GM06990 (cell line): ENCODE data around the gene CEP112.

ENCODE experiments used
- DNase-seq: peaks from one replicate; pipeline ENCODE4 v3.0.0-alpha.2; 2011; ENCODE audit not compliant: insufficient read length; ENCODE audit errors: extremely low read depth
- H3K27me3 ChIP-seq: replicated peaks from 2 replicates; pipeline ENCODE4 v1.6.0; 2011; ENCODE audit warnings: low read length; ENCODE audit not compliant: control insufficient read depth, insufficient read depth
- H3K36me3 ChIP-seq: 2 replicates; pipeline ENCODE4 v1.5.1; 2011; ENCODE audit warnings: low read length; ENCODE audit not compliant: control insufficient read depth, insufficient read depth
- H3K4me3 ChIP-seq: replicated peaks from 2 replicates; pipeline ENCODE4 v1.5.1; 2011; ENCODE audit warnings: low read depth, mild to moderate bottlenecking, control low read depth, low read length
- CTCF ChIP-seq: IDR thresholded peaks from 2 replicates; pipeline ENCODE4 v1.5.1; 2011; ENCODE audit warnings: low read length, control low read depth, mild to moderate bottlenecking, inconsistent platforms; ENCODE audit not compliant: insufficient read depth, poor library complexity, severe bottlenecking

The CEP112 gene

GRCh38 chr17:65679165-65679845 is 512.6 kb downstream of the CEP112 start:
- no peaks in the 10 kb centered on the region for H3K27me3 ChIP-seq

GRCh38 chr17:65678546-65678945 is 513.4 kb downstream of the CEP112 start:
- no peaks in the 10 kb centered on the region for H3K27me3 ChIP-seq
- no peak for DNase-seq
- H3K36me3 ChIP-seq: no peaks in the 10 kb centered on the region
- no peak overlapping the region for H3K4me3 ChIP-seq
- TF ChIP-seq CTCF: no peak

More at GRCh38 chr17:65679165-65679845, 512.6 kb downstream of the CEP112 start:
- no peak for TF ChIP-seq CTCF
- Histone ChIP-seq H3K4me3 (no peak overlapping the region), H3K36me3 (no peaks in the 10 kb centered on the region)
- DNase-seq: no peak

- no peak overlapping the region for H3K4me3 ChIP-seq
Observed at GRCh38 chr17:65677932-65678331, 514.0 kb downstream of the CEP112 start.

GRCh38 chr17:65674246-65675045 is 517.5 kb downstream of the CEP112 start:
- Histone ChIP-seq H3K27me3 (no peaks in the 10 kb centered on the region), H3K36me3 (no peaks in the 10 kb centered on the region), H3K4me3 (no peak overlapping the region)
- DNase-seq: no peak
- TF ChIP-seq CTCF: no peak

More at GRCh38 chr17:65677932-65678331, 514.0 kb downstream of the CEP112 start:
- no peaks in the 10 kb centered on the region for H3K27me3 ChIP-seq
- no peaks in the 10 kb centered on the region for H3K36me3 ChIP-seq
- DNase-seq: no peak
- TF ChIP-seq CTCF: no peak

DNA sequence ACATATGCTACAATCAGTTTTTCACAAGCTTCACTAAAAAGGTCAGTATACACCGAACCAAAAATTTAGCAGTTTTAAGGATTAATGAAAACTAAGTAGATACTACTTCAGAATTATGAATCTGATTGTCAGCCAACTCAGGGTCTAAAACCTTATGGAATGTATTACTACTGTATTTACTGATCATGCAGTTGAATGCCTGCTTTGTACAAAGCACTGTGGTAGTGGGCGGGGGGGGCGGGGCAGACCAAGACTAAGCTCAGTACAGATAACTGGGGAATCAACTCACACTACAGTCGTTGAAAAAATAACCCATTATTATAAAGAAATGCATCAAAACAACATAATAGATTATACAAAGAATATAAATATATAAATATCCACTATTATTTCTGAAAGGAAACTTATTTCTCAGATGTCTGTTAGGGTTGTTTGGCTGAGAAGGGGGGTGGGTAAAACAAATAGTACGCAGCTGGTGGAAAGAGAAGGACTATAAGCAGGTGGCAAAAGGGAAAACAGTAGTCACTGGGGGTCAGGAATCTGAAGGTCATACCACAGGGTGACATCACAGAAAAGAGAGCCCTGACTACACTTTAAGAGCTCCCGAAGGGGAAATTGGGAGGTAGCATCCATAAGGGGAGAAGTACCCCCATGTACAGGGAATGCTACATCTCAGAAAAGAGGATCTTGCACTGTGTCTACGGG is 521.1 kb downstream of the CEP112 start:
- Histone ChIP-seq H3K36me3 (no peaks in the 10 kb centered on the region), H3K27me3 (no peaks in the 10 kb centered on the region), H3K4me3 (no peak overlapping the region)
- no peak for DNase-seq
- no peak for TF ChIP-seq CTCF
